A673 (cell line): ENCODE measurements around the gene ARPP21.

Experiments used
- EZH2 ChIP-seq: fragments of 200-600 bp; sonication (generic); IDR thresholded peaks from 2 replicates; pipeline ENCODE4 v1.6.1; 2017; ENCODE audit warnings: borderline replicate concordance, low read depth, mild to moderate bottlenecking, mixed read lengths, antibody characterized with exemption, low read length; ENCODE audit not compliant: poor library complexity, severe bottlenecking
- TF ChIP-seq, protein P1 (sequence below): fragments of 300-800, 200-600 bp; sonication (generic); conservative IDR thresholded peaks from 2 replicates; pipeline ENCODE4 v1.5.1; 2017; ENCODE audit warnings: low read depth, mild to moderate bottlenecking, antibody characterized with exemption, low read length, moderate library complexity, mixed read lengths

DNA sequence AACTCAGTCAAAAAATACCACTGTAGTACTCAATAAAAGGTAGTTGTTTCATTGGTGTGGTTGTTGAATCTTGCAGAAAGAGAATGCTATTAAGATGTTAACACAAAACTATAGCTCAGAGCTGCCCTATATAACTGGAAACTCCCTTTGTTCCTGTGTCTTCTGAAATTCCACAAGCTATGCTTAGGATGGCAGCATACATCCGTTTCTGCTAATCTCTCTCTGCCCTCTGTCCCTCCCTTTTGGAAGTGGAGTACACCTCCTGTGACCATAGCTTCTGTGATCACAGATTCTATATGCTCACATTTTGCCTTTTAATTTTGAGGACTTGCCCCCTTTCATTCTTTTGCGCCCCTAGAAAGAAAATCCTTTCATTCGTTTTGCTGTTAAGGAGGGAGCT lies 33.7 kb downstream of the ARPP21 start:
- TF ChIP-seq, protein P1, sequence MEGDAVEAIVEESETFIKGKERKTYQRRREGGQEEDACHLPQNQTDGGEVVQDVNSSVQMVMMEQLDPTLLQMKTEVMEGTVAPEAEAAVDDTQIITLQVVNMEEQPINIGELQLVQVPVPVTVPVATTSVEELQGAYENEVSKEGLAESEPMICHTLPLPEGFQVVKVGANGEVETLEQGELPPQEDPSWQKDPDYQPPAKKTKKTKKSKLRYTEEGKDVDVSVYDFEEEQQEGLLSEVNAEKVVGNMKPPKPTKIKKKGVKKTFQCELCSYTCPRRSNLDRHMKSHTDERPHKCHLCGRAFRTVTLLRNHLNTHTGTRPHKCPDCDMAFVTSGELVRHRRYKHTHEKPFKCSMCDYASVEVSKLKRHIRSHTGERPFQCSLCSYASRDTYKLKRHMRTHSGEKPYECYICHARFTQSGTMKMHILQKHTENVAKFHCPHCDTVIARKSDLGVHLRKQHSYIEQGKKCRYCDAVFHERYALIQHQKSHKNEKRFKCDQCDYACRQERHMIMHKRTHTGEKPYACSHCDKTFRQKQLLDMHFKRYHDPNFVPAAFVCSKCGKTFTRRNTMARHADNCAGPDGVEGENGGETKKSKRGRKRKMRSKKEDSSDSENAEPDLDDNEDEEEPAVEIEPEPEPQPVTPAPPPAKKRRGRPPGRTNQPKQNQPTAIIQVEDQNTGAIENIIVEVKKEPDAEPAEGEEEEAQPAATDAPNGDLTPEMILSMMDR = no peak
- no peak for TF ChIP-seq EZH2
